PC-3 (cell line): Measurements from ENCODE around the gene TTC9B. TPM values are rescaled to one million over a fixed set of nuclear protein-coding genes. Genes with fewer than 3 reads are reported as not detected.

Experiments
- ATAC-seq: fragments of 200-7000 bp; cut with Tn5 transposase; 2 replicates; pipeline ENCODE4 v1.9.1; 2020; ENCODE audit warnings: mild to moderate bottlenecking, moderate library complexity
- BruUV-seq: library from RNA; stranded (reverse); fragments of 400-500 nt; replicated peaks from 2 replicates; lab custom pipeline; 2021; lab: Mats Ljungman, UMichigan
- CTCF ChIA-PET: fragments of 300-600 bp; sonication (Branson Sonifier 250); formaldehyde crosslinking; loops from one replicate; lab custom pipeline; 2022; ENCODE audit warnings: antibody characterized with exemption; lab: Charles Lee
- POLR2A ChIA-PET: fragments of 300-600 bp; sonication (Branson Sonifier 250); formaldehyde crosslinking; loops from one replicate; lab custom pipeline; 2022; ENCODE audit warnings: antibody characterized with exemption; ENCODE audit not compliant: unreplicated experiment; lab: Charles Lee
- DNase-seq: peaks from one replicate; pipeline ENCODE4 v3.0.0-alpha.2; 2015
- H2AFZ ChIP-seq: fragments of 300-600 bp; sonication (generic); 2 replicates; pipeline ENCODE4 v1.6.0; 2016; ENCODE audit warnings: antibody characterized with exemption, low read length
- H3F3A ChIP-seq: fragments of 300-600 bp; sonication (generic); one replicate; pipeline ENCODE4 v1.6.0; 2017; ENCODE audit warnings: antibody characterized with exemption, low read length, control low read depth, mild to moderate bottlenecking; ENCODE audit not compliant: unreplicated experiment
- H3K27ac ChIP-seq: fragments of 300-600 bp; sonication (generic); 2 replicates; pipeline ENCODE4 v1.5.1; 2016; ENCODE audit warnings: mild to moderate bottlenecking, low read length
- H3K27me3 ChIP-seq: fragments of 300-600 bp; sonication (generic); 2 replicates; pipeline ENCODE4 v1.6.1; 2016; ENCODE audit warnings: low read length, mixed read lengths
- H3K36me3 ChIP-seq: fragments of 300-600 bp; sonication (generic); 2 replicates; pipeline ENCODE4 v1.6.1; 2016; ENCODE audit warnings: low read depth, mixed run types, low read length, mixed read lengths
- H3K4me1 ChIP-seq: fragments of 300-600 bp; sonication (generic); 2 replicates; pipeline ENCODE4 v1.5.1; 2016; ENCODE audit warnings: low read length; ENCODE audit not compliant: insufficient read depth
- H3K4me2 ChIP-seq: fragments of 300-600 bp; sonication (generic); 2 replicates; pipeline ENCODE4 v1.6.0; 2016; ENCODE audit warnings: low read length
- H3K4me3 ChIP-seq: fragments of 300-600 bp; sonication (generic); 2 replicates; pipeline ENCODE4 v1.5.1; 2016; ENCODE audit warnings: mild to moderate bottlenecking, low read length, mixed read lengths
- H3K79me2 ChIP-seq: fragments of 300-600 bp; sonication (generic); 2 replicates; pipeline ENCODE4 v1.6.1; 2017; ENCODE audit warnings: low read length, mixed read lengths
- H3K9ac ChIP-seq: fragments of 300-600 bp; sonication (generic); 2 replicates; pipeline ENCODE4 v1.6.0; 2016; ENCODE audit warnings: mild to moderate bottlenecking, low read length
- H3K9me2 ChIP-seq: fragments of 300-600 bp; sonication (generic); replicated peaks from 2 replicates; pipeline ENCODE4 v1.6.1; 2016; ENCODE audit warnings: mixed run types, low read length, mixed read lengths
- H3K9me3 ChIP-seq: fragments of 300-600 bp; sonication (generic); 2 replicates; pipeline ENCODE4 v1.6.1; 2016; ENCODE audit warnings: low read length, mixed read lengths
- H4K20me1 ChIP-seq: fragments of 300-600 bp; sonication (generic); 2 replicates; pipeline ENCODE4 v1.6.1; 2016; ENCODE audit warnings: low read length, mixed read lengths
- EZH2 ChIP-seq: fragments of 300-600 bp; sonication (generic); IDR thresholded peaks from one replicate; pipeline ENCODE4 v1.6.1; 2017; ENCODE audit warnings: antibody characterized with exemption, mild to moderate bottlenecking, low read length; ENCODE audit not compliant: unreplicated experiment
- EZH2phosphoT487 ChIP-seq: fragments of 300-600 bp; sonication (generic); IDR thresholded peaks from 2 replicates; pipeline ENCODE4 v1.6.1; 2018; ENCODE audit warnings: mild to moderate bottlenecking, antibody characterized with exemption, low read length, borderline replicate concordance
- intact Hi-C: fragments of 100-400 bp; cut with micrococcal nuclease; formaldehyde crosslinking; loops from 2 replicates; pipeline ENCODE4 v1.9.0; 2023
- total RNA-seq: library from RNA; depleted of rRNA; stranded (reverse); fragments of >200 nt; gene quantifications from 2 replicates; pipeline ENCODE4 v1.2.3, GENCODE V29; 2014
- TF ChIP-seq, protein P1 (sequence below): fragments of 300-600 bp; sonication (generic); conservative IDR thresholded peaks from 2 replicates; pipeline ENCODE4 v1.5.1; 2017; ENCODE audit warnings: antibody characterized with exemption, low read depth, mild to moderate bottlenecking, low read length

Gene TTC9B
- total RNA-seq, 1 experiment from 2014 or later, result 0.15 TPM

- DNase-seq (no peak), ATAC-seq (no peak)
- BruUV-seq, result no TSS peak
- no peaks in the 10 kb centered on the region for H3K9me2 ChIP-seq
- H2AFZ ChIP-seq, result no peak overlapping the region
- no peak overlapping the region for H3K27ac ChIP-seq
- POLR2A ChIA-PET, result no interaction called here
- peaks cover 5% of the 10 kb centered on the region for H3K4me1 ChIP-seq
- no peak overlapping the region for H3K4me3 ChIP-seq
- no peaks in the 10 kb centered on the region for H3F3A ChIP-seq
- no peaks in the 10 kb centered on the region for H4K20me1 ChIP-seq
- no peaks in the 10 kb centered on the region for H3K36me3 ChIP-seq
- no peaks in the 10 kb centered on the region for H3K27me3 ChIP-seq
- CTCF ChIA-PET, result no interaction called here
- no peaks in the 10 kb centered on the region for H3K9me3 ChIP-seq
- intact Hi-C loops, result no loop called here
- TF ChIP-seq EZH2, result no peak
- TF ChIP-seq EZH2phosphoT487, result no peak
- TF ChIP-seq, protein P1, sequence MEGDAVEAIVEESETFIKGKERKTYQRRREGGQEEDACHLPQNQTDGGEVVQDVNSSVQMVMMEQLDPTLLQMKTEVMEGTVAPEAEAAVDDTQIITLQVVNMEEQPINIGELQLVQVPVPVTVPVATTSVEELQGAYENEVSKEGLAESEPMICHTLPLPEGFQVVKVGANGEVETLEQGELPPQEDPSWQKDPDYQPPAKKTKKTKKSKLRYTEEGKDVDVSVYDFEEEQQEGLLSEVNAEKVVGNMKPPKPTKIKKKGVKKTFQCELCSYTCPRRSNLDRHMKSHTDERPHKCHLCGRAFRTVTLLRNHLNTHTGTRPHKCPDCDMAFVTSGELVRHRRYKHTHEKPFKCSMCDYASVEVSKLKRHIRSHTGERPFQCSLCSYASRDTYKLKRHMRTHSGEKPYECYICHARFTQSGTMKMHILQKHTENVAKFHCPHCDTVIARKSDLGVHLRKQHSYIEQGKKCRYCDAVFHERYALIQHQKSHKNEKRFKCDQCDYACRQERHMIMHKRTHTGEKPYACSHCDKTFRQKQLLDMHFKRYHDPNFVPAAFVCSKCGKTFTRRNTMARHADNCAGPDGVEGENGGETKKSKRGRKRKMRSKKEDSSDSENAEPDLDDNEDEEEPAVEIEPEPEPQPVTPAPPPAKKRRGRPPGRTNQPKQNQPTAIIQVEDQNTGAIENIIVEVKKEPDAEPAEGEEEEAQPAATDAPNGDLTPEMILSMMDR, result no peak
- no peaks in the 10 kb centered on the region for H3K79me2 ChIP-seq
- H3K9ac ChIP-seq, result no peak overlapping the region
- no peak overlapping the region for H3K4me2 ChIP-seq
Observed at GRCh38 chr19:40184273-40184672, 33.9 kb downstream of the TTC9B start.

DNA sequence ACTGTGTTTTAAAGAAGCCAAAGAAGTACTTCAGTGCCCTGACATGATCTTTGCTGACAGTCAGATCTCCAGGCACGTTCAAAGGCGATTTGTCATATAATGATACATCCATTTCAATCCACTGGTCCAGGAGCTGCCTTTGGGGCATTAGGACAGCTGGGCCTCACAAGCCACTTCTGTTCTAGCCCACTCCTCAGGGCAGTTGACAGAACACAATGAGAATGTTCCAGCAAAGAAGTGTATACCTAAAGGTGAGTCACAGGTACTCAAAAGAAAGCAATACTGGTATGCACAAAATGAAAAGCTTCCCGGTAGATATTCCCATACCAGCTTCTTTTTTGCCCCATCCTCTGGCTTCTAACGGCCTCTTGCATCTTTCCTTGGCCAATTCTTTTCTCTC, 39.4 kb downstream of the TTC9B start:
- Histone ChIP-seq H3K79me2 (no peaks in the 10 kb centered on the region), H2AFZ (no peak overlapping the region), H3K4me2 (no peak overlapping the region), H3K9me3 (no peaks in the 10 kb centered on the region), H3K27me3 (no peaks in the 10 kb centered on the region), H3K4me3 (no peak overlapping the region), H3K4me1 (no peaks in the 10 kb centered on the region), H3F3A (no peaks in the 10 kb centered on the region), H3K9me2 (no peaks in the 10 kb centered on the region), H3K9ac (no peak overlapping the region), H3K36me3 (no peaks in the 10 kb centered on the region), H4K20me1 (no peaks in the 10 kb centered on the region), H3K27ac (no peak overlapping the region)
- no peak for DNase-seq
- ChIA-PET CTCF (no interaction called here), POLR2A (no interaction called here)
- intact Hi-C loops, result no loop called here
- no TSS peak for BruUV-seq
- TF ChIP-seq EZH2 (no peak), EZH2phosphoT487 (no peak)
- TF ChIP-seq, protein P1, result no peak
- ATAC-seq, result no peak

GRCh38 chr19:40177286-40178070, 40.7 kb downstream of the TTC9B start:
- no peak for ATAC-seq
- Histone ChIP-seq H4K20me1 (no peaks in the 10 kb centered on the region), H3K36me3 (no peaks in the 10 kb centered on the region), H3K79me2 (no peaks in the 10 kb centered on the region), H3K27ac (no peak overlapping the region), H3K9ac (no peak overlapping the region), H3K27me3 (no peaks in the 10 kb centered on the region), H3K9me2 (no peaks in the 10 kb centered on the region), H3F3A (no peaks in the 10 kb centered on the region), H3K4me2 (no peak overlapping the region), H3K4me1 (no peaks in the 10 kb centered on the region), H2AFZ (no peak overlapping the region), H3K4me3 (no peak overlapping the region), H3K9me3 (no peaks in the 10 kb centered on the region)
- TF ChIP-seq EZH2phosphoT487, result no peak
- TF ChIP-seq, protein P1, result no peak
- no peak for TF ChIP-seq EZH2
- intact Hi-C loops, result no loop called here
- no TSS peak for BruUV-seq
- no peak for DNase-seq
- POLR2A ChIA-PET, result no interaction called here
- CTCF ChIA-PET, result no interaction called here
